Esophagus squamous epithelium (tissue), 5 donors: ENCODE measurements around the gene SMARCA4. TPM values are rescaled to one million over a fixed set of nuclear protein-coding genes. Genes with fewer than 3 reads are reported as not detected.

ENCODE experiments used
- DNase-seq: peaks from one replicate; lab custom pipeline; 2025; lab: John Stamatoyannopoulos, UW
- H3K27ac ChIP-seq, 4 donors: fragments of 200-600 bp; sonication (generic); one replicate each; pipeline ENCODE4 v1.5.1; 2016 to 2019; ENCODE audit warnings: mild to moderate bottlenecking in 1 of 4
- H3K27me3 ChIP-seq, 4 donors: fragments of 200-600 bp; sonication (generic); 1 replicate in 3 of 4; 2 replicates in 1 of 4; pipeline versions ENCODE4 v1.5.1 to v1.6.0; 2017 to 2021; ENCODE audit warnings: antibody characterized with exemption in 1 of 4
- H3K36me3 ChIP-seq, 3 donors: fragments of 200-600 bp; sonication (generic); one replicate each; pipeline ENCODE4 v1.5.1; 2016 to 2019
- H3K4me1 ChIP-seq, 3 donors: fragments of 200-600 bp; sonication (generic); one replicate each; pipeline ENCODE4 v1.5.1; 2017 to 2019
- H3K4me3 ChIP-seq, 4 donors: fragments of 200-600 bp; sonication (generic); 1 replicate in 3 of 4; 2 replicates in 1 of 4; pipeline ENCODE4 v1.5.1; 2016 to 2019; ENCODE audit warnings: mild to moderate bottlenecking in 2 of 4, moderate library complexity in 1 of 4
- H3K9me3 ChIP-seq, 3 donors: fragments of 200-600 bp; sonication (generic); one replicate each; pipeline ENCODE4 v1.5.1; 2016 to 2019
- CTCF ChIP-seq, 6 experiments: fragments of 450-650 bp in 4 of 6; fragments of 200-600 bp in 2 of 6; sonication (generic) in 2 of 6; IDR thresholded peaks; one replicate each; pipeline ENCODE4 v1.5.1; 2016 to 2019; ENCODE audit warnings: antibody characterized with exemption in 6 of 6, mild to moderate bottlenecking in 4 of 6, moderate library complexity in 4 of 6
- POLR2A ChIP-seq, 4 donors: fragments of 450-650 bp; IDR thresholded peaks; one replicate each; pipeline ENCODE4 v1.6.1; 2017; ENCODE audit warnings: antibody characterized with exemption in 4 of 4, mild to moderate bottlenecking in 4 of 4, moderate library complexity in 3 of 4
- WGBS, 2 donors: methylation state at CpG; one replicate each; pipeline ENCODE4 v1.1.5; 2018; 5-methylcytosine and 5-hydroxymethylcytosine counted together
- intact Hi-C: fragments of 100-400 bp; cut with DNase I; formaldehyde crosslinking; loops from one replicate; pipeline ENCODE4 v1.15.0; 2022
- total RNA-seq, 4 donors: library from RNA; depleted of rRNA; stranded (reverse); fragments of >200 nt; gene quantifications; one replicate each; pipeline ENCODE4 v1.1.0, GENCODE V29; 2016
- donor health status: DM: yes; HTN: yes; CAD: no.

SMARCA4 gene
- total RNA-seq, 4 donors from 2014 or later: 62.8 to 142 (median 93.4) TPM

- Histone ChIP-seq H3K27me3 (no peaks in the 10 kb centered on the region), H3K4me1 (peaks cover 0 to 33% (median 18%) of the 10 kb centered on the region in 3 donors), H3K9me3 (no peaks in the 10 kb centered on the region), H3K27ac (no peak overlapping the region), H3K36me3 (peaks cover 0 to 91% (median under 1%) of the 10 kb centered on the region in 3 donors), H3K4me3 (no peak overlapping the region)
- TF ChIP-seq CTCF (IDR thresholded peaks at IDR 0.05) (no peak), POLR2A (IDR thresholded peaks at IDR 0.05) (no peak)
- intact Hi-C loops: no loop called here
- no peak for DNase-seq
- WGBS, 2 donors: 81 to 92% methylated on average over 13 to 14 of the region's 14 CpGs
Measured at GRCh38 chr19:11046605-11047354, 86.0 kb downstream of the SMARCA4 start.

- WGBS, 2 donors: 86 to 90% methylated on average over 4 of the region's 4 CpGs
- TF ChIP-seq POLR2A (IDR thresholded peaks at IDR 0.05): no peak
- no peak for TF ChIP-seq CTCF (IDR thresholded peaks at IDR 0.05)
- Histone ChIP-seq H3K27ac (no peak overlapping the region), H3K4me1 (peaks cover 0 to 30% (median 18%) of the 10 kb centered on the region in 3 donors), H3K27me3 (no peaks in the 10 kb centered on the region), H3K9me3 (no peaks in the 10 kb centered on the region), H3K36me3 (peaks cover 0 to 88% (median 0%) of the 10 kb centered on the region in 3 donors), H3K4me3 (no peak overlapping the region)
- intact Hi-C loops: no loop called here
- no peak for DNase-seq
Measured at GRCh38 chr19:11047866-11048265, 87.0 kb downstream of the SMARCA4 start.

DNA sequence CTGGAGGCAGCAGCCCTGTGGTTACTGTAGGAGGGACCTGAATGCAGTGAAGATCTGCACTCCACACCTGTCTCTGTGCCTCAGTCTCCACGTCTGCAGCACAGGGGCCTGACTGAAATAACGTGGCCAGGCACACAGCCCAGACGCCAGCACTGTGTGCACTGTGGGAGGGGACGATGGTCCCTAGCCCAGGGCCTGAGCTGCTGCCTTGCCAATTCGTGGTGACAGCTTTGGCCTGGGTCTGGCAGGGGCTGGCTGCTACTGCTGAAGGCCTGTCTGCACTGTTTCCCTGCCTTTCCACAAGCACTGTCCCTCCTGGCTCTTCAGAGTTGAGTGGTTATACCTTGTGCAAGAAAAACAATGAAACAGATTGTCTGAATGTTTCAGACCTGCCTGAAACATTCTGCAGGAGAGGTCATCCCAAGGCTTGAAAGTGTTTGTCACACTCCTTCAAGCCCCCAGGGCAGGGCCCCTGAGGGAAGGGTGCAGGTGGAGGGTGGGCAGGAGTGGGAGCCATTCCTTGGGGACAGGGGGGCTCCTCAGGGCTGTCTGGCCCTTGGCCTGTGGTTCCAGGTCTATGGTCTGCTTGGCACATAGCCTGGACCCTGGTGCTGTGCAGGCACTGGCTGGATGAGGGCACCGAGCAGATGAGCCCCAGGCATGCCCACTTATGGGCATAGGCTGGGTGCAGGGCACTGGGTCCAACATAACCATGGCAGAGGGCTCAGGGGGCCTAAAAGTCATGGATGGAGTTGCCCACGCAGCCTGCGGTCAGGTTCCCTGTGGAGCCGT, 89.7 kb downstream of the SMARCA4 start:
- no peak for TF ChIP-seq CTCF (IDR thresholded peaks at IDR 0.05)
- TF ChIP-seq POLR2A (IDR thresholded peaks at IDR 0.05): no peak
- no peak overlapping the region for H3K4me3 ChIP-seq
- H3K36me3 ChIP-seq: peaks cover 0 to 85% (median 0%) of the 10 kb centered on the region in 3 donors
- H3K4me1 ChIP-seq: peaks cover 0 to 30% (median 18%) of the 10 kb centered on the region in 3 donors
- no peaks in the 10 kb centered on the region for H3K9me3 ChIP-seq
- intact Hi-C loops: no loop called here
- H3K27ac ChIP-seq: no peak overlapping the region
- WGBS, 2 donors: 74 to 78% methylated on average over 6 to 8 of the region's 9 CpGs
- H3K27me3 ChIP-seq: no peaks in the 10 kb centered on the region
- DNase-seq: no peak

GRCh38 chr19:11053817-11054195, 93.0 kb downstream of the SMARCA4 start:
- WGBS, 2 donors: 78 to 94% methylated on average over 1 to 3 of the region's 4 CpGs

More at GRCh38 chr19:11053817-11054195, 93.0 kb downstream of the SMARCA4 start:
- intact Hi-C loops: no loop called here
- Histone ChIP-seq H3K4me3 (no peak overlapping the region), H3K4me1 (peaks cover 0 to 30% (median 15%) of the 10 kb centered on the region in 3 donors), H3K36me3 (peaks cover 0 to 88% (median 0%) of the 10 kb centered on the region in 3 donors), H3K27me3 (no peaks in the 10 kb centered on the region), H3K9me3 (no peaks in the 10 kb centered on the region), H3K27ac (no peak overlapping the region)
- no peak for DNase-seq
- TF ChIP-seq CTCF (IDR thresholded peaks at IDR 0.05) (no peak), POLR2A (IDR thresholded peaks at IDR 0.05) (no peak)
